ENCODE data around the gene MSI2.

The MSI2 gene

DNA sequence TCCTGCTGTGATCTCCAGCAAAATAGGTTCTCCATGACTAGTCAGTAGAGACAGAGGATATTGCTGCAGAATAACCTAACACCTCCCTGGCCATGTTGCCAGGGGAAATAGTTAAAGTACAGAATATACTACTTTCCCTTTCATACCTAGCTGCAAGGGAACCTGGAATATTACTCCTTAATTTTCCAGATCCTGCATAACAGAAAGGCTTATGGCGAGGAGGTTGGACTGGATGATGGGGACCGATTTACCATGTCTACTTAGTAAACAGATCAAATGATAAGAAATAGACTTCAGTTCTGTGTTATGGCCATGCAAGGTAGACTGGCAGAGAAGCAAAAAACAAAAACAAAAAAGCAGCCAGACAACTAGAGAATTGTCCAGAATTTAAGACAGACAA, 117.4 kb downstream of the MSI2 start:
- DNase-seq: no peak

DNA sequence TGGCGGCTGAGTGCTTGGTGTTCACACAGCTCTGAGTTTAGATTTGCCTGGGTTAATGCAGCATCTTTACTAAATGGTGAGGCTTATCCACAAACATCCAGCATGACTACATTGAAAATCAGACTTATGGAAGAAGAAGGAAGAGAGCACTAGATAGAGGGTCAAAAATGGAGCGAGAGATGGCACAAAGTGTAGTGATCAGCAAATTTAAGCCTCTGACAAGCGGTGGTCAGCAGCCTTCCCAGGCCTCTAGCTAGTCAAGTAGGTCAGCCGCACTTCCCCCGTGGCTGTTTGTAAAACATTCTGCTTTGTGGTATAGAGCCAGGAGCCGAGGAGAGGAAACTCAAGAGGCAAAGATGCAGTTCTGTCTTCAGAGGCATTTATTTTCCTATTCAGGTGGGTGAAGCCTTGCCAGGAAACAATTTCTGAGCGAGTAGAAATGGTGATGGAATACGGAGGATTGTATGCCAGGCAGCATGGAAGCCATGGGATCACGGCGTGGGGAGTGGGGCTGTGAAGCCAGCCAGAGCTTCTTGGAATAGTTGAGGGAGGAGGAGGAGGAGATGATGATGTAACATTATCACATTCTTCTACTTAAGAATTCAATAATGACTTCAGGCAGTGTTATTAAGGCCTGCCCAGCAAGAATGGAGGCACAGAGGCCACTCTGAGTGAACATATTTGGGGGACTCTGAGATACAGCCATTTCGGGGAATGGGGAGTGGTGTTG, 118.9 kb downstream of the MSI2 start:
- DNase-seq: no peak

DNA sequence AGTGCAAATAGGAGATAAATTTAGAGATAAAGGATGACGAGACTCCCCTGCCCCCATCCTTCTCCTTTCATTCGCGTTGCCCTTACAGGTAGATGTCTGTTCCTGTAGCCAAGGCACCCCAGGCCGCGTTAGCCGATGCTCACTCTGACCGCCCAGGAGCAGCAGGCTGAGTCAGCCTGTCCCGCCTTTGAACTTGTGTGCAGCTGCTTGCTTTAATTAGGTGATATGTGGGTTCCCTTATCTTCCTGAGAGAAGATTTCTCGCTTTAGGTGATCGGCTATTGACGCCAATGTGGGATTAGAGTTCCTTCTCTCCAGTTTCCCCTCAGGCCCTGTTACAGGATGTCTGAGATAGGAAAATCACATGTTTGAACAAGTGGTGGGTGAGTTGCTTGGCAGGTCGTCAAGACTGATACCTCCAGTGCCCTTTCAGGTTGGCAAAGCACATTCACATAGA, 119.5 kb downstream of the MSI2 start:
- DNase-seq: no peak

DNA sequence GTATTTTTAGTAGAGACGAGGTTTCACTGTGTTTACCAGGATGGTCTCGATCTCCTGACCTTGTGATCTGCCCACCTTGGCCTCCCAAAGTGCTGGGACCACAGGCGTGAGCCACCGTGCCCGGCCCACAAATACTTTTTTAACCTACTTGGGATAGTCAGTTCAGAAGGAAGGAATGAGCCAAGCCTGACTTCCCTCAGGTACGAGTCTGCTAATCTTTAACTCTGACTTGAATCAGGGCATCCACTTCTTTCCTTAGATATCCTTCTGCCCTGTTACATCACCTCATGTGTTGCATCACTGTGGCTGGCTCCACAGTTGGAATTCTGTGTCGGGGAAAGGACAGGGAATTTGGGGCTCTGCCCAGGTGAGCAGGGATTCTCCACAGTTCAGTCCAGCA, 120.8 kb downstream of the MSI2 start:
- DNase-seq: no peak

DNA sequence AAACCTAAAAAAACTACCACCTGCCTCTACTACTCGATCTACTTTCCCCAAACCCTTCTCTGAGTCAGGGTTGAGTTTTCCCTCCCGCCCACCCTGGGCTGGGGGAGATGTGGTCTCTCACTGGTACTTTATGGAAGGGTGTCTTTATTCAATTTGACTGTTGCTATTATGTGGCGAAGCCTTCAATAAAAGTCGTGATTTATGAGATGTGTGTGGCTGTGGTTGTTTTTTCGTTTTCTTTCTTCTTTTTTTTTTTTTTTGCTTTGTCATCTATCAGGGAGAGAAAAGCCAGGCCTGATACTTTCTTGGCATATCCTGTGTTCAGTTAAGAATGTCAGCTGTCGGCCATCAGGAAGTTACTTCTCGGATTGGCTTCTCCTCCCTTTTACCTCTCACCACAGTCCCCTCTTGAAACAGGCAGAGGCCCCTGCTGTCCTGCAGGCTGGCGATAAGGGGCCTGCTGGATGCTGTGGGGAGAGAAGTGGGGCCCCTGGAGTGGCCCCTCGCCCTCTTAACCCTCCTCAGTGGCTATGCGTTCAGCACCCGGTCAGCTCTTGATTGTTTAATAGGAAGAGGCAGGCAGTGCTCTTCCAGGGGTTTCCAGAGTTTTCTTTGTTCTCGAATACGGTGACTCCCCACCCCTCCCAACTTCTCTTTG, 123.0 kb downstream of the MSI2 start:
- DNase-seq: no peak

DNA sequence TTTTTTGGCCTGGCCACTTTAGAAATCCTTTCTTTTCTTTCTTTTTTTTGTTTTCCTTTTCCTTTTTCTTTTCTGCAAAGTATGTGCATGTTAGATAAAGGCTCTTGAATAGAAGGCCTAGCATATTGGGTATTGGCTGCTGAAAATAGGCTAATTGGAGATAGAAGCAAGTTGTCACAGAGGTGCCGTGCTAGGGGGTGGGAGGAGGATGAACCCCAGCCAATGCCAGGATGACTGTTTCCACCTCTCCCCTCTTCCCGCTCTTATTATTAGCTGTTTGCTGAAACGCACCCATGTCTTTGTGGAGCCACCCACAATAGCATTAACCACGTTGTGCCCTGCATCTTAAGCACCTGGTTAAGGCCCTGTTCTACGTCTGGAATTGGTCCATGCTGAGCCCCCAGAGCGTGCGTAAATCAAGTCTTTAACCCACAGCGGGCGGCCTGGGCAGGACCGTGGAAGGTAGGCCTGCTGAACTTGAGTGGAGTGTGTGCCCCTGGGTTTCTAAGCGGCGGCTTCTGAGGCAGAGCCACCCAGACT, 123.6 kb downstream of the MSI2 start:
- DNase-seq: no peak

DNA sequence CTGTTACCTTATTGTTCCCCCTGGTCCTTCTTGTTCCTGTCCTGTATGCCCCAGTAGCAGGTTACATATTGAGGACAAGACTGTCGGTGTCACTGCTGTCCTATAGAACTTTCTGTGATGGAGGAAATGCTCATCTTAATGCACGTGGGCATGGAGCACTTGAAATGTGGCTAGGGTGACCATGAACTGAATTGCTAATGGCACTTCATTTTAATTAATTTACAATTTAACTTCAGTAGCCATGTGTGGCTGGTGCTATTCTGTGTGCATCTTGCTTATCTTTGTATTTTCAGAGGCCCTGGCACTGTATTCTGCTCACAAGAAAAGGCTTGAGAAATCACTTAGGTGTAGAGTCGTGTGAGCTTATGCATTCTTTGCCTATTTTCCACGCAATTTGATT, 125.2 kb downstream of the MSI2 start:
- DNase-seq: no peak

DNA sequence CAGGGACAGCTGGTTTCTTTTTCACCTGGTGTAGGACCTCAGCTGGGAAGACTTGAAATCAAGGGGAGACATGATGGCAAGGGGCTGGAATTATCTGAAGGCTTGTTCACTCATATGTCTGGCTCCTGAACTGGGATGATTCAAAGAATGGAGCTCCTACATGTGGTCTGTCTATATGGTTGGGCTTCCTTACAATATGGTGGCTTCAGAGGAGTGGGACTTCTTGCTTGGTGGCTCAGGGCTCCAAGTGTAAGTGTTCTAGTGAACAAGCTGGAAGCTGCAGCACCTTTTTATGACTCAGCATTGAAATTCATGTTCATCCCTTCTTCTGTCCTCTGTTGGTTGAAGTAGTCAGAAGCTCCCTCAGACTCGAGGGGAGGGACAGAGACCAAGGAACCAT, 127.9 kb downstream of the MSI2 start:
- no peak for DNase-seq

DNA sequence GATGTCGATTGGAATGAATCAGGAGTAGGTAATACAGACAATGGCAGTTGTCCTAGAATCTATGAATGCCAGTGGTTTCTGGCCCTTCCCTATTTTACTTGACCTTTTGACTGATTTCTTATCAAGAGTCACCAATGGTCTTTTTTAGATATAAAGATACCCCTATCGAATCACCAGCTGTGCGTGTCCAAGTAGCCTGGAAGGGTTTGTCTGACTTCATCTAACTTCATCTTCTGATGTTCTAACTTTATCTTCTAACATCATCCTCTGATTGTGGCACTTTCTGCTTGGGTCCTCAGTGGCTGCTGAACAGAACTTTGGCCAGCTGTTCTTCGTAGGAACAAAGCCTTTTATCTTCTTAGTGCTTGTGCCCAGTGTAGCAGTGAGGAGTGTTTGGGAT, 129.7 kb downstream of the MSI2 start:
- DNase-seq: no peak

DNA sequence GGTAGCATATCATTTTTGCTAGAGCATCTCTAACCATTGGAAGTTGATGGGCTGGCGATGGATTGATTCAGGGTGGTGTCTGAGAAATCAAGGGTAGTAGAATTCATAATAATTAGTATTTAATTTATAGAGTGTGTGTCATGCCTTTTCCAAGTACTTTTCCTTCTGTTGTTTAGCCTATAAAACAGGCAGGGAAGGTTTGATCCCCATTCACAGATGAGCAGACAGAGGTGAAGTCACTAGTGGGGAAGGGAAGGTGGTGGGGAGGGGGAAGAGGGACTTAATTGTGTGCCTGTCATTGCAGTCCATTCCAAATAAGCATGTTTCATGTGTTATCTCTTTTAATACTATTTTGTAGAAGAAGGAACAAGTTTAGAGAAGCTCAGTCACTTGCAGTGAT, 131.3 kb downstream of the MSI2 start:
- DNase-seq: no peak

DNA sequence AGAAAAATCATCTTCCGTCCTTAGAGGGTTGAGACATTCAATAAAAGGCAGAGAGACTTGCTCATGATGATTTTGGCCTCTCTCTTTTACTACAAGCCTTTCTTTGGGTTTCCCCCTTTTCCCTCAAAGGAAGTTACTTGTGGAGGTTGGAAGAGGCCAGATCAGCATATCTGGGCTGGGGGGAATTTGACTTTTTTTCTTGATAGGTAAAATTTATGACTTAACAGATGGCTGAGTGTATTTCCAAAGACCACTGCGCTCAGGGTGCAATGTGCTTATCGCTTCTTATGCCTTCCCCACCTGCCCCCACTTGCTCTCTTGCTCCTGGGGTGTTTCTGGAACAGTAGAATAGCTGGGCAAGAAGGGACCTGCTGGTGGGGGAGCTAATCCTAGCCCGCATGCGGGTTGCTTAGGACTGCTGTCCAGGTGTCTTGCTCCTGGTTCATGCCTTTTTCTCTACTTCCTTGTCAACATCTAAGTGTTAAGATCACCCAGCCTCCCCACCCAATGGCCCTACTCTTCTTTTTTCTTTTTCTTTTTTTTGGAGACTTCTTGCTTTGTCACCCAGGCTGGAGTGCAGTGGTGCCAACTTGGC, 131.9 kb downstream of the MSI2 start:
- DNase-seq: no peak

DNA sequence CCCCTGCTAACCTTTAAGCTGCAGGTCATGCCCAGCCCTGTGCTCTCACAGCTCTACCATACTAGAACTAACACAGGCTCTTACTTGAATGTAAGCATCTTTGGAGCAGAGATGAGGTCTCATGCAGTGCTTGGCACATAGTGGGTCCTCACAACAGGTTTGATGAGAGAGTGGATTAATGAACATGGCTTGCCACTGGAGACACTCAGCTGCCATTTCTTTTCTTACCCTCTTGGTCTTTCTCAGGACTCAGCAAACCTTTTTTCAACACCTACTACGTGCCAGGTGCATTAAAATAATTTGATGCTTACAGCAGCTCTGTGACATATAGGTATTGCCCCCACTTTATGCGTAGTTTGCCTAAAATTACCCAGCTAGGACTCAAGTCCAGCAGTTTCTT, 133.2 kb downstream of the MSI2 start:
- DNase-seq: no peak

DNA sequence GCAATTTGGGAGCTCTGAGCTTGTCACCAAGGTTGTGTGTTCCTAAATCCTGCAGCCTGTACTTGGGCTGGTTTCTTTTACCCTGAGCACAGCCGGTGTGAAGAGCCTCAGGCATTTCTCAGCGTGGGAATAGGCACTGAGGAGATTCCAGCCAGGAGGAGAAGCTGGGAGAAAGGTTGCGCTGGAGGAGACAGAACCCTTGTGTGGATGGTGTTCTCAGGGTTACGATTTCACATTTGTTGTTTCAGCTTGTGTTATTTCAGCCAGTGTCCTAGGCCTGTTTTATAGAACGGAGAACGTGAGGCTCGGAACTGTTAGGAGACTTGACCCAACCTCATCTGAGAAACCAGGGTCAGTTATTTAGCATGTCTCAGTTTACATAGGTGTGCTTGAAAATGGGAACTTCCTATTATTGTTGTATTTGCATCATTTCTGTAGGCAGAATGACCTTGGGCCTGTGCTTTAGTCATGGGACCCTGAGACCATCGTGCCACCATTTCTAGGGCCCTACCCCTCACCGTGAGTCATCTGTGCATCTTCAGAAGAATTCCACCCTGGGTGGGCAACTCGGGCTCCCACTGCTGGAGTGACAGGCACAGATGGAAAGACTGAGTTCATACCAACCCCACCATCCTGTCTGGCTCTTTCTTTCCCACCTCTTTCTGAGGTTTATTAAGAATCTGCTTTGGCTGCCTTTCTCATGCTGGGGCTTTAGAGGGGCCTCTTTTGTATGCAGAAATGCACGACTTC, 134.9 kb downstream of the MSI2 start:
- no peak for DNase-seq

DNA sequence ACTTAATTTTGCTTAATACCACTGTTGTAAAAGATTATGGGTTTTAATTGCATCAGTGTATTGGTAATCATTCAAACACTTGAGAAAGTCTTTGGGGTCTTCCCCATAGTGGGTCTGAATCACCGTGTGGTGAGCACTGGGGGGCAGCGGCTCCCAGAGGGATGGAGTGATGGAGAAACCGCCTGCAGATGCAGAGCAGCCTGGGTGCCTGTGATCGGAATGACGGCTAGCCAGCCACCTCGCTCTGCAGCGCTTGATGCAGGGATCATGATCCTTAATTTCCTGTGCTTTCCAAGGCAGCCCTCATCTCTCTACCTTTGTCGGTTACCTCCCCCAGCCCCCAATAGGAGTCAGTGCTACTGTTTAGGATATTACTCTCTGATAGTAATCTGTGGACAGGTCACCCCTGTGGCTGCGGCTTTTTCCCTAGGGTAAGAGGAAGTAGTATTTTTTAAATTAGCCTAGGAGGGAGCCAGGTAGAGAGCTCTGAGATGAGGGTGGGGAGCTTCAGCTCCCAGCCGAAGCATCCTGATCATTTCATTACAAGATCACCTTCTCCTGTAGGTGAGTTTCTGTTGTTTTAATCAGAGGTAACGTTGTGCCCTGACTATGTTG, 135.6 kb downstream of the MSI2 start:
- no peak for DNase-seq

DNA sequence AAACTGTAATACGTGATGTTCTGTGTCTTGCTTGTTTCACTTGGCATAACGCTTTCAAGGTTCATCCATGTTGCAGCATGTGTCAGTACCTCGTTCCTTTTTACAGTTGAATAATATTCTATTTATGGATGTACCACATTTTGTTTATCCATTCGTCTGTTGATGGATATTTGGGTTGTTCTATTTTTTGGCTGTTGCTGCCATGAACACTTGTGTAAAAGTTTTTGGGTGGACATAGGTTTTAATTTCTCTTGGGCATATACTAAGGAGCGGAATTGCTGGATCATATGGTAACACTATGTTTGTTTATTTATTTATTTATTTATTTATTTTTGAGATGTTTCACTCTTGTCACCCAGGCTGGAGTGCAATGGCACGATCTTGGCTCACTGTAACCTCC, 137.0 kb downstream of the MSI2 start:
- DNase-seq: no peak

DNA sequence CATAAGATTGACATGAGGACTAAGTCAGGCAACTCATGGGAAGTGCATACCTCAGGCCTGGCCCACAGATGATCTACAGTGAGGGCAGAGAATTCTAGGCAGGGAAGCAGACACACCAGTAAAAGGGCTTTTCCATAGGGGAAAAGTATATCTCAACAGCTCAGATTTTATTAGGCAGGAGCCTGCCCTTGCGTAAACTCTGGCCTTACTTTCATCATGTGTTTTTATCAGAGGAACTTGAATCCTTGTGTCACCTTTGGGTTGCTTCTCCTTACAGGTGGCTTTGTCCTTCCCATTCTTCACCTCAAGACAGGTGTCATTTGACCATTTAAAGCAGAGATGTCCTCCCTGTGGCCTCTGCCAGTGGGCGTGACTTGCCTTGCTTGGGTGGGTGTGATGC, 138.1 kb downstream of the MSI2 start:
- DNase-seq: no peak

DNA sequence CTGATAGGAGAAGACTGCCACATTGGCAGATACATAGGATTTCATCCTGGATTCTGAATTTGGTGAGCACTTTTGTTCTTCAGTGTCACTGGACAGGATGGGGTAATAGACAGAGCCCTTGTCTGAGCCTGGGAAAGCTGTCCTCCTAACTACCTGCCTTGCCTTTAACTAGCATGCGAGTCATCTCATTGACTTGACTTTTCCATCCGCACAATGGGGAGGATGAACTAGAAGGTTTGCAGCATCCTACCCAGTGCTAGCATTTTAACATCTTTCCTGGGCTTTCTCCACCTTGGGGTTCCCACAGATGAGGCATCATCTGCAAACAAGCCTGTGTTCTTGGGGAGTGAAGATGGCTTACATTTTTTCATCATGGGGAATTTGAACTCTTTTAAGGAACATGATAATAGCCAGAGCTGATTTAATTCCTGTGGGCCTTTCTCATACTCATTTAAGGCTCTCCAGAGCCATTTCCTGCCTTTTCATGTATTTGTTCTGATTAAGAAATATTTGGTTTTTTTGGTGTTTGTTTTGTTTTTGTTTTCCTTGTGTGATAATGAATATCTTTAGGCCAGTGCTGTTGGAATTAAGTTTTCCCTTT, 139.5 kb downstream of the MSI2 start:
- DNase-seq: no peak

DNA sequence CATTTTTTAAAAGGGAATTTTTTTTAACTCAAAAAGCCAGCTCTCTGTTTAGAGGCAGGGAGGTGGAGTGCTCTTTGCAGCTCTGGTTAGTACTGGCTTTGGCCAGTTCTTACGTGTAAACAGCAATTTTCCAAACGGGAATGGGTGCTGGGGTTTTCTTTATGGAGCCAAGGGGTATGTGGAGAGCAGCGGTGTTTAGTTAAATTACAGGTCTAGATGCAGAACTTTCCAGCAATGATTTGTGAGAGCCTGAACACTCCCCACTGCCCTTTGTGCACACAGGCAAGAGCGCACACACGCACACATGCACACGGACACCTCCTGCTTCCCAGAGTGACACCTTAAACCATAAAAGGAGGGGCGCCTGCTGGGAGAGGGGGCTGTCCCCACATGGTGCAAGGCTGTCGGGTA, 140.2 kb downstream of the MSI2 start:
- DNase-seq: no peak

DNA sequence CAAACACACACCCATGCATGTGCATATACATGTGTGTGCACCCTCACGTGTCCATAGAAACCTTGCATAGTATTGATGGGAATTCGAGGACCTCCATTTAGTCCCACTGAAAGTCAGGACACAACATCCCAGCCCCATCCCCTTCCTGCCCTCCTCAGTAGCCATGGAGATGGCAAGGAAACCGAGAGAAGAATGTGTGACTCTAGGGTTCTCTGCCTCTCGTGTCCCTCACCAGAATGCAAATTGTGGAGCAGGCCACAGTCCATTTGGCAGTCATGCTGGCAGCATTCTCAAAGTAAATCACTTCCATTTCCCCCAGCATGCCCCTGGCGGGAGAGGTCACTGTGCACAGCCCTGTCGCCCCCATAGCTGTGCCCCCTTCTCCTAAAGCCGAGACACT, 141.1 kb downstream of the MSI2 start:
- no peak for DNase-seq

DNA sequence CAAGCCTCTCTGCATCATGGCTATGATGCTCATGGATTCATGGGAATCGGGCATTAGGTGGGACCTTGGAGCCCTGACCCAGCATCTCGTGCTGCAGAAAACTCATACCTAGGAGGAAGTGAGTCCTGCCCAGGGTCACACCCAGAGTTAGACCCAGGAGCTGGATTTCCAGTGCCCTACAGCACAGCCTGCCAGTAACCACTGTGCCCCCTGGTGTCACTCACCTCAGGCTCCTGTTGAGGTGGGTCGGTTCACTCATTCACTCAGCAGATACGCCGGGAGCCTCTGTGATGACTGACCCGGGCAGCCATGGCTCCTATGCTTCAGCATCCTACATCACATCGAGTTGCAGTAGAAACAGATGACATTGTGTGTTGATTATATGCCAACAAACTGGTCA, 143.4 kb downstream of the MSI2 start:
- DNase-seq: no peak

DNA sequence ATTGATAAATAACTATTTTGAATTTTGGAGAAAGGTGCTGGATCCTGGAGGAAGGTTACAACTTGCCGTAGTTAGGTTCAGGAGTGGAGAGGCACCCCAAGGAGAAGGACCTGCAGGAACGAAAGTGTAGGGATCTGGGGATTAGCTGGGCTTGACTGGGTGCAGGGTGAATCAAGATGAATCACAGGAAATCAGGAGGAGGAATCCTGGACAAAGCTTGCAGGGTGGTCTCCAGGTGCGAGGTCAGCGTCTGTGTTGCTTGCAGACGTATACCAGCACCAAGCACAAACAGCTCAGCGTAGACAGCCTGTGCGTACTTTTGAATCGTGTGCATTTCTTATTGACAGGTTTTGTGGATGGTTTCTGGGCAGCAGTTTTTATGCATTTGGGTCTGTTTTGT, 144.3 kb downstream of the MSI2 start:
- no peak for DNase-seq
